SK-N-MC (cell line): ENCODE measurements around the gene PRKCG.
"Not testable (repeated sequence)": the region's sequence is repeated elsewhere in the genome, so short reads cannot be mapped to it uniquely, and the experiment has no call there.

ENCODE experiments used
- EZH2 ChIP-seq: fragments of 200-600 bp; sonication (generic); IDR thresholded peaks from one replicate; pipeline ENCODE4 v1.6.1; 2017; ENCODE audit warnings: antibody characterized with exemption
- FOXP2 ChIP-seq: optimal IDR thresholded peaks from 2 replicates; pipeline ENCODE3; 2011; ENCODE audit warnings: mild to moderate bottlenecking, moderate library complexity; ENCODE audit not compliant: insufficient read depth; ENCODE audit errors: extremely low read length, control extremely low read depth
- POLR2AphosphoS5 ChIP-seq: IDR thresholded peaks from 2 replicates; pipeline ENCODE4 v1.6.1; 2012; ENCODE audit warnings: mild to moderate bottlenecking, low read depth, low read length, borderline replicate concordance

GRCh38 chr19:53869805-53870484 is 12.1 kb upstream of the PRKCG start:
- TF ChIP-seq EZH2, POLR2AphosphoS5, FOXP2: not testable (repeated sequence)
